A673 (cell line): ENCODE data around the gene SLC35F6. TPM values are rescaled to one million over a fixed set of nuclear protein-coding genes. Genes with fewer than 3 reads are reported as not detected.
"Not testable (repeated sequence)": the region's sequence is repeated elsewhere in the genome, so short reads cannot be mapped to it uniquely, and the experiment has no call there.

ENCODE experiments used
- BruUV-seq: library from RNA; stranded (reverse); fragments of 400-500 nt; replicated peaks from 2 replicates; lab custom pipeline; 2021; lab: Mats Ljungman, UMichigan
- CTCF ChIA-PET: fragments of 300-600 bp; sonication (Branson Sonifier 250); formaldehyde crosslinking; loops from one replicate; lab custom pipeline; 2022; ENCODE audit warnings: antibody characterized with exemption; lab: Charles Lee
- POLR2A ChIA-PET: fragments of 300-600 bp; sonication (Branson Sonifier 250); formaldehyde crosslinking; loops from one replicate; lab custom pipeline; 2022; ENCODE audit warnings: antibody characterized with exemption; ENCODE audit not compliant: low non-redundant PET; lab: Charles Lee
- DNase-seq: peaks from one replicate; pipeline ENCODE4 v3.0.0-alpha.2; 2015; ENCODE audit warnings: low spot score
- H3K27ac ChIP-seq: fragments of 200-600 bp; sonication (generic); 2 replicates; pipeline ENCODE4 v1.5.1; 2016; ENCODE audit warnings: mixed run types, low read depth, mild to moderate bottlenecking, mixed read lengths, antibody characterized with exemption, low read length; ENCODE audit not compliant: poor library complexity, severe bottlenecking
- H3K27me3 ChIP-seq: fragments of 200-600 bp; sonication (generic); replicated peaks from 2 replicates; pipeline ENCODE4 v1.6.1; 2017; ENCODE audit warnings: mixed run types, low read depth, mild to moderate bottlenecking, mixed read lengths, antibody characterized with exemption, low read length; ENCODE audit not compliant: insufficient read depth, poor library complexity
- H3K36me3 ChIP-seq: fragments of 200-600 bp; sonication (generic); 2 replicates; pipeline ENCODE4 v1.6.1; 2016; ENCODE audit warnings: mixed run types, mild to moderate bottlenecking, mixed read lengths, antibody characterized with exemption, low read length; ENCODE audit not compliant: insufficient read depth, poor library complexity, severe bottlenecking
- H3K4me1 ChIP-seq: fragments of 200-600 bp; sonication (generic); 2 replicates; pipeline ENCODE4 v1.6.1; 2017; ENCODE audit warnings: mixed run types, mild to moderate bottlenecking, mixed read lengths, antibody characterized with exemption, low read length; ENCODE audit not compliant: insufficient read depth, poor library complexity, severe bottlenecking
- H3K4me3 ChIP-seq: fragments of 200-600 bp; sonication (generic); 2 replicates; pipeline ENCODE4 v1.5.1; 2016; ENCODE audit warnings: low read depth, mixed run types, mild to moderate bottlenecking, mixed read lengths, low read length; ENCODE audit not compliant: poor library complexity, severe bottlenecking
- H3K9me3 ChIP-seq: fragments of 200-600 bp; sonication (generic); 2 replicates; pipeline ENCODE4 v1.6.1; 2016; ENCODE audit warnings: mixed run types, low read depth, mild to moderate bottlenecking, mixed read lengths, antibody characterized with exemption, low read length; ENCODE audit not compliant: poor library complexity, severe bottlenecking
- CTCF ChIP-seq: fragments of 300-800, 200-600 bp; sonication (generic); conservative IDR thresholded peaks from 2 replicates; pipeline ENCODE4 v1.5.1; 2017; ENCODE audit warnings: low read depth, mild to moderate bottlenecking, antibody characterized with exemption, low read length, moderate library complexity, mixed read lengths
- EZH2 ChIP-seq: fragments of 200-600 bp; sonication (generic); IDR thresholded peaks from 2 replicates; pipeline ENCODE4 v1.6.1; 2017; ENCODE audit warnings: borderline replicate concordance, low read depth, mild to moderate bottlenecking, mixed read lengths, antibody characterized with exemption, low read length; ENCODE audit not compliant: poor library complexity, severe bottlenecking
- intact Hi-C: fragments of 100-400 bp; cut with micrococcal nuclease; formaldehyde crosslinking; loops from one replicate; pipeline ENCODE4 v1.10.0; 2022; ENCODE audit not compliant: unreplicated experiment
- total RNA-seq: library from RNA; stranded (reverse); gene quantifications from 2 replicates; pipeline ENCODE4 v1.2.3, GENCODE V29; 2021

The SLC35F6 gene
- total RNA-seq, 1 experiment from 2014 or later, result 33.2 TPM

DNA sequence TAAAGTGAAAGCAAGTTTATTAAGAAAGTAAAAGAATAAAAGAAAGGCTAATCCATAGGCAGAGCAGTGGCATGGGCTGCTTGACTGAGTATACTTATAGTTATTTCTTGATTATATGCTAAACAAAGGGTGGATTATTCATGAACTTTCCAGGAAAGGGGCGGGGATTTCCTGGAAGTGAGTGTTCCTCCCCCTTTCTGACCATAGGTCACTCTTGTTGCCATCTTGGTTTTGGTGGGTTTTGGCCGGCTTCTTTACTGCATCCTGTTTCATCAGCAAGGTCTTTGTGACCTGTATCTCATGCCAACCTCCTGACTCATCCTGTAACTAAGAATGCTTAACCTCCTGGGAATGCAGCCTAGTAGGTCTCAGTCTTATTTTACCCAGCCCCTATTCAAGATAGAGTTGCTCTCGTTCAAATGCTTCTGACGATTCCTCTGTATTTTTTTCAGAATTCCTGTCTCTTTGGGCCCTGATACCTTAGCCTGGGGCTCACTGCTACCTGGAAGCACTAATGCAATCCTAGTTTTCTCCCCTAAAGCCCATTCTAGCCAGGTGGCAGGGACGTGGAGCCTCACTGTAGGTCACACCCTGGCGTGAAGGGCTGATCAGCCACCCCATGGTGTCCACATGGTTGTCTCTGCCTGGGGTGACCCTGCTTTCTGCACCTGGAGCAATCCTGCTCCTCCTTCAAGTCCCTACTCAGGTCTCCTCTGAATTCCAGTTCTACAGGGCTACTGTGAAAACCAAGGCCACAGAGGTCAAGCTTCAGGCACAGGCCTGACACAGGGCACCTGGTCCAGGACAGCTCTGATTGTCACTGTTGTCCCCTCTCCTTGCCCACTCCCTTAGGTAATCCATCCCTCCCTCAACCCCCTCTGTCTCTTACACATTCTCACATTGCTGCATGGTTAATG, 6.0 kb upstream of the SLC35F6 start:
- POLR2A ChIA-PET, result no interaction called here
- BruUV-seq, result no TSS peak
- Histone ChIP-seq H3K36me3 (no peaks in the 10 kb centered on the region), H3K27ac (peak overlapping the region; percentile 63), H3K4me1 (peaks cover 20% of the 10 kb centered on the region), H3K4me3 (no peak overlapping the region), H3K9me3 (no peaks in the 10 kb centered on the region), H3K27me3 (no peaks in the 10 kb centered on the region)
- DNase-seq, result peak; percentile 84
- TF ChIP-seq EZH2 (no peak), CTCF (no peak)
- intact Hi-C loops, result no loop called here
- CTCF ChIA-PET, result no interaction called here

DNA sequence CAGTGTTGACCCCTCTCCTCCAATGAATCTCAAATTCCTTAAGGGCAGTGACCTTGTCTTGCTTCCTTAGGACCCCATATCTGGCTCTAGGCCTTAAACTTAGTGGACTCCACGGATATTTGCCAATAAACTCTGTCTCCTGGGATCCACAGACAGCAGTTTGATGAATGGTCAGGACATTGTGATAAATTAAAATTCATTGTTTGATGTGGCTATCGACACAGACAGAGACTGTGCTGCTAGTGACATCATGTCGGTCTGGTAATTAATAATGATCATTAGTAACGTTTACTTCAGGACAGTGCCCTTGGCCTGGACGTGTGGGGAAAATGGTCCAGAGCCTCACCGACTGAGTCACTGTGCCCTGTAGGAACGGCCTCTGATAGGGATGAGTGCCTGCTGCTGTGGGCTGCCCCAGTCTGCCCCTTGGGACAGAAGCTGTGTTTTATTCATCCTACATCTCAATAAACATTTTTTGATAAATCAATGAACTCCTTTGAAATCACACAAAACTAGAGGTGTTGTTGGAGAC, 5.2 kb upstream of the SLC35F6 start:
- H3K9me3 ChIP-seq, result no peaks in the 10 kb centered on the region
- H3K36me3 ChIP-seq, result no peaks in the 10 kb centered on the region
- H3K27me3 ChIP-seq, result no peaks in the 10 kb centered on the region
- H3K4me1 ChIP-seq, result peaks cover 16% of the 10 kb centered on the region
- H3K27ac ChIP-seq, result peak overlapping the region; percentile 63
- TF ChIP-seq EZH2, result no peak
- no peak for TF ChIP-seq CTCF
- BruUV-seq, result no TSS peak
- POLR2A ChIA-PET, result no interaction called here
- no peak overlapping the region for H3K4me3 ChIP-seq
- CTCF ChIA-PET, result no interaction called here
- intact Hi-C loops, result no loop called here
- no peak for DNase-seq

- ChIA-PET POLR2A (no interaction called here), CTCF (no interaction called here)
- BruUV-seq, result no TSS peak
- intact Hi-C loops, result no loop called here
- TF ChIP-seq CTCF (no peak), EZH2 (no peak)
- no peaks in the 10 kb centered on the region for H3K9me3 ChIP-seq
- no peak overlapping the region for H3K4me3 ChIP-seq
- no peaks in the 10 kb centered on the region for H3K36me3 ChIP-seq
- no peak for DNase-seq
- no peak overlapping the region for H3K27ac ChIP-seq
- H3K4me1 ChIP-seq, result peaks cover 17% of the 10 kb centered on the region
- no peaks in the 10 kb centered on the region for H3K27me3 ChIP-seq
Observed at GRCh38 chr2:26759845-26760244, 4.2 kb upstream of the SLC35F6 start.

GRCh38 chr2:26760991-26761390, 3.1 kb upstream of the SLC35F6 start:
- H3K27ac ChIP-seq, BruUV-seq, CTCF ChIA-PET, DNase-seq, H3K36me3 ChIP-seq, H3K9me3 ChIP-seq, intact Hi-C loops, H3K4me3 ChIP-seq, H3K27me3 ChIP-seq, POLR2A ChIA-PET: not testable (repeated sequence)
- peaks cover 25% of the 10 kb centered on the region for H3K4me1 ChIP-seq
